Glutamatergic neuron (in vitro differentiated cells): Measurements from ENCODE around the gene CRYZL1. TPM values are rescaled to one million over a fixed set of nuclear protein-coding genes. Genes with fewer than 3 reads are reported as not detected.

ENCODE experiments used
- DNase-seq: peaks from one replicate; pipeline ENCODE4 v3.0.0; 2022
- H3K27ac Mint-ChIP-seq: one replicate; pipeline ENCODE4 v1.8.0; 2020; ENCODE audit warnings: mild to moderate bottlenecking, mixed read lengths, inconsistent platforms; ENCODE audit not compliant: unreplicated experiment
- H3K27me3 Mint-ChIP-seq: one replicate; pipeline ENCODE4 v1.8.0; 2020; ENCODE audit warnings: mild to moderate bottlenecking, moderate library complexity, mixed read lengths, inconsistent platforms; ENCODE audit not compliant: unreplicated experiment
- H3K36me3 Mint-ChIP-seq: one replicate; pipeline ENCODE4 v1.8.0; 2020; ENCODE audit warnings: mild to moderate bottlenecking, mixed read lengths, inconsistent platforms; ENCODE audit not compliant: unreplicated experiment
- H3K4me1 Mint-ChIP-seq: one replicate; pipeline ENCODE4 v1.8.0; 2020; ENCODE audit warnings: mild to moderate bottlenecking, low read depth, mixed read lengths, inconsistent platforms; ENCODE audit not compliant: unreplicated experiment
- H3K4me3 Mint-ChIP-seq: one replicate; pipeline ENCODE4 v1.8.0; 2020; ENCODE audit warnings: mild to moderate bottlenecking, mixed read lengths, inconsistent platforms; ENCODE audit not compliant: unreplicated experiment
- H3K9me3 Mint-ChIP-seq: one replicate; pipeline ENCODE4 v1.8.0; 2020; ENCODE audit warnings: mild to moderate bottlenecking, moderate library complexity, mixed read lengths, inconsistent platforms; ENCODE audit not compliant: unreplicated experiment
- total RNA-seq: library from RNA; stranded (reverse); fragmentation: NEBNext Ultra II Directional; extraction: Animal tissue kit (Norgen Biotek cat#: 25700); gene quantifications from one replicate; pipeline ENCODE4 v1.2.1, GENCODE V29; 2021; ENCODE audit not compliant: unreplicated experiment
- TF ChIP-seq, protein P1 (sequence below): fragments of 200-600 bp; sonication (generic); IDR thresholded peaks from one replicate; pipeline ENCODE4 v1.5.0; 2021; ENCODE audit not compliant: partially characterized antibody, unreplicated experiment

CRYZL1 gene
- total RNA-seq, 1 donor from 2014 or later, result 50.3 TPM

DNA sequence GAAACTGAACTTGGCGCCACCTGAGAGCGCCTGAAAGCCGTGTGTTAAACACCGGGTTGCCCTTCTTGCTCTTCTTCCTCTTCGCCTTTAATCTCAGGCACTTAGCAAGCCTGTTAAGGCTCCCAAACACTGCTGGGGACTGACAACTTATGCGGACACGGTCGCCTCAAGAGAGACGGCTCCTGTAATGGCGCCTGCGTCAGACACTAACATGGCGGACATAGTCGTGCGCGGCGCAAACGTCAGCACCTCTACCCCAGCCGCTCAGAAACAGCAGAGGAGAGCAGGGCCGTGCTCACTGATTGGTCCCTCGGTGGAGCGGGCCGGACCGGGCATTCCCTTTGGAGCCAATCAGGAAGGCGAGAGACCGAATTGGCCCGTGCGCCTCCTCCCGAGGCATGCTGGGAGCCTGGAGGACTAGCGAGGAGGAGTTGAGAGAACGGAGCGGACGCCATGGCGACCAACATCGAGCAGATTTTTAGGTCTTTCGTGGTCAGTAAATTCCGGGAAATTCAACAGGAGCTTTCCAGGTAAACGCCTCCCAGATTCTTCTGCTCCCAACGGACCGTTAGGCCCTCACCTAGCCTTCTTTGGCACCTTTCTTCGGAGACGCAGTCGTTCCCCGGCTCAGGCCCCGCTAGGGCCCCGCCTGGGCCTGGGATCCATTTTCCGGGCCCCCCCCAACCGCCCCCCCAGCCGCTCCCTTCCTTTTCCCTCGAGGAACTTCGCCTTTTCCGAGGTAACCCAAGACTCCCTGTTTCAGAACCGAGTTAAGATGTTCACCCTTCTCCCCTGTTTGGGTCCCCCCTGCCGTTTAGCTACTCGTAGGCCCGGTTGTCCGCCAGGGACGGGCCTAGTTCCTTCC is 98.7 kb downstream of the CRYZL1 start, which contains the start of gene SON:
SON (plus strand) TSS at position 399 of the 865 bp plus-strand sequence; CDS start at position 454, 55 bp downstream.
- H3K27ac Mint-ChIP-seq, result peak within 1 kb of the TSS; percentile 100
- peak; percentile 97 for DNase-seq
- no peaks in the 10 kb centered on the region for H3K36me3 Mint-ChIP-seq
- peaks cover 15% of the 10 kb centered on the region for H3K9me3 Mint-ChIP-seq
- H3K27me3 Mint-ChIP-seq, result peaks cover 13% of the 10 kb centered on the region
- TF ChIP-seq, protein P1, sequence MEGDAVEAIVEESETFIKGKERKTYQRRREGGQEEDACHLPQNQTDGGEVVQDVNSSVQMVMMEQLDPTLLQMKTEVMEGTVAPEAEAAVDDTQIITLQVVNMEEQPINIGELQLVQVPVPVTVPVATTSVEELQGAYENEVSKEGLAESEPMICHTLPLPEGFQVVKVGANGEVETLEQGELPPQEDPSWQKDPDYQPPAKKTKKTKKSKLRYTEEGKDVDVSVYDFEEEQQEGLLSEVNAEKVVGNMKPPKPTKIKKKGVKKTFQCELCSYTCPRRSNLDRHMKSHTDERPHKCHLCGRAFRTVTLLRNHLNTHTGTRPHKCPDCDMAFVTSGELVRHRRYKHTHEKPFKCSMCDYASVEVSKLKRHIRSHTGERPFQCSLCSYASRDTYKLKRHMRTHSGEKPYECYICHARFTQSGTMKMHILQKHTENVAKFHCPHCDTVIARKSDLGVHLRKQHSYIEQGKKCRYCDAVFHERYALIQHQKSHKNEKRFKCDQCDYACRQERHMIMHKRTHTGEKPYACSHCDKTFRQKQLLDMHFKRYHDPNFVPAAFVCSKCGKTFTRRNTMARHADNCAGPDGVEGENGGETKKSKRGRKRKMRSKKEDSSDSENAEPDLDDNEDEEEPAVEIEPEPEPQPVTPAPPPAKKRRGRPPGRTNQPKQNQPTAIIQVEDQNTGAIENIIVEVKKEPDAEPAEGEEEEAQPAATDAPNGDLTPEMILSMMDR, result no peak
- peaks cover 11% of the 10 kb centered on the region for H3K4me1 Mint-ChIP-seq
- H3K4me3 Mint-ChIP-seq, result peak within 1 kb of the TSS; percentile 100

DNA sequence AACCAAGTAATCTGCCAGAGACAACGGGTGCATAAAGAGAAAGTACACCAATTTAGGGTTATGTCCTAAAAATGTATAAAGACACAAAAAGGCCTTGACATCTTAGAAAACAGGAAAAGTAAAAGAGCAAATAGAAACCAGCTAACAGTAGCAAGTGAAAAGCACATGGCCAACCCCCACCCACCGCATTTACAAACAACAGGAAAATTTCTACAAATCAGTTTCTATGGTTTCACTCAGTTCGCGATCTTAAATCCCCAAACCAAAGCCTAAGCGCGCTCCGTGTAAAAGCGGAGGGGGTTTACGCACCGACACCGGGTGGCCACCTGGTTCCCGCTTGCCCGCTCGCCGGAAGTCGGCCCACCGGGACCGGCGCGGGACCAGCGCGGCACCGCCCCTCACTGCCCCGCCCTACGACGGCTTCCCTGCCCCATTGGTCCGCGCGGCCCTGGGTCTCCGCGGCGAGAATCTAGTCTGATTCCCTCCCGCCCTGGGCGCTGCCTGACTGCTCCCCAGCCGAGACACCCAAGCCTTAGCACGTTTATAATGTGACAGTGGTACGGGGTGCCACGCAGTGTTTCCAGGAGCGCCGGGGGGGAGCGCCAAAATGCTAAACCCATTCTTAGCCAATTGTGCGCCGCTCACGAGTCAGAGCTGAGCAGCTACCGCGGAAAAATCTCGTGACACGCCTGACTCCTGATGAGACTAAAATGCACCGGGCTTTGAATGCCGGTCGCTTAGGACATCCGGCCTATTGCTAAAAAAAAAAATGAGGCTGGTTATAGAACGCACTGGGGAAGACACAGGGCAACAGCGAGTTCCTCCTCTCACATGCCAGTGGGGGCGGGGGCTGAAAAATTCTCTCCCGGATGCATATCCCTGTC is 99.5 kb downstream of the CRYZL1 start, which contains the start of gene GART:
GART (minus strand) TSS at position 362 of the 884 bp plus-strand sequence. CDS start 2,802 bp downstream, outside the sequence.
- H3K4me1 Mint-ChIP-seq, result peaks cover 11% of the 10 kb centered on the region
- H3K27ac Mint-ChIP-seq, result peak within 1 kb of the TSS; percentile 100
- peak within 1 kb of the TSS; percentile 100 for H3K4me3 Mint-ChIP-seq
- peaks cover 13% of the 10 kb centered on the region for H3K27me3 Mint-ChIP-seq
- TF ChIP-seq, protein P1, result no peak
- H3K36me3 Mint-ChIP-seq, result peaks cover 6% of the 10 kb centered on the region
- peaks cover 15% of the 10 kb centered on the region for H3K9me3 Mint-ChIP-seq
- DNase-seq, result peak; percentile 90

DNA sequence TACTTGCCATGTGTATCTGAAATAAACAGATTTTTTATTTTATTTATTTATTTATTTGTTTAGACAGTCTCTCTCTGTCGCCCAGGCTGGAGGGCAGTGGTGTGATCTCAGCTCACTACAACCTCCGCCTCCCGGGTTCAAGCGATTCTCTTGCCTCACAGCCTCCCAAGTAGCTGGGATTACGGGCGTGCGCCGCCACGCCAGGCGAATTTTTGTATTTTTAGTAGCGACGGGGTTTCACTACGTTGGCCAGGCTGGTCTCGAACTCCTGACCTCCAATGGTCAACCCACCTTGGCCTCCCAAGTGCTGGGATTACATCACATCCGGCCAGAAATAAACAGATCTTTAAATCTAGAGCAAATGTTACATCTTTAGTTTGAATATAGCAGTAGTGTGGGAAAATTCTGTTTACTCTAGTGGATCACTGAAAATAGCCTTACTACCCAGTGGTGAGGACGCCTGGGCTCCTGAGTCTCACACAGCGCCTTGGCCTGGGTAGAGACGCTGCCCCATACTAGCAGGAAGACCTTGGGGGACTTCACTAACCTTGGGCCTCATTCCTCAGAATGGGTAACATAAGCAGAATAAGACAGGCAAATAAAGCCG is 100.3 kb downstream of the CRYZL1 start:
- H3K4me1 Mint-ChIP-seq, result peaks cover 11% of the 10 kb centered on the region
- DNase-seq, result no peak
- peak overlapping the region; percentile 91 for H3K27ac Mint-ChIP-seq
- H3K4me3 Mint-ChIP-seq, result peak overlapping the region; percentile 95
- peaks cover 13% of the 10 kb centered on the region for H3K27me3 Mint-ChIP-seq
- TF ChIP-seq, protein P1, result no peak
- H3K36me3 Mint-ChIP-seq, result peaks cover 6% of the 10 kb centered on the region
- peaks cover 15% of the 10 kb centered on the region for H3K9me3 Mint-ChIP-seq

DNA sequence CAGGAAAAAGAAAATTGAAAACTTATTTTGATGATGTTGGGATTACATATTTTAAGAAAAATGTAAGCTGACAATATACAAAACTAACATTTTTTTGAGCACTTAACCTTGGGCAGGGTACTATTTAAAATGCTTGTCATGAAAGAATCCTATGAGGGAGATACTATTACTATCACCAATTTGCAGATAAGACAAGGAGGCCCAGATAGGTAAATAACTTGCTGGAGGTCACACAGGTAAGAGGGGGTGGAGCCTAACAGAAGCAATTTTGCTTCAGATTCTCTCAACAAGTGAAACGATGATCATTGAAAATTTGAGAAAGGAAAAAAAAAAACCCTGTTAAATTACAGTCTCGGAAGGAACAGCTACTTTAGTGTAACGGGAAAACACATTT is 100.8 kb downstream of the CRYZL1 start:
- Mint-ChIP-seq H3K9me3 (peaks cover 15% of the 10 kb centered on the region), H3K27ac (no peak overlapping the region), H3K4me1 (peaks cover 10% of the 10 kb centered on the region), H3K27me3 (peaks cover 13% of the 10 kb centered on the region), H3K36me3 (peaks cover 6% of the 10 kb centered on the region), H3K4me3 (peak overlapping the region; percentile 74)
- DNase-seq, result no peak
- TF ChIP-seq, protein P1, result no peak
